HCT116 (cell line): ENCODE measurements around the gene VSNL1. TPM values are rescaled to one million over a fixed set of nuclear protein-coding genes. Genes with fewer than 3 reads are reported as not detected.

Experiments
- ATAC-seq: fragments of 200-7000 bp; cut with Tn5 transposase; 2 replicates; pipeline ENCODE4 v1.9.1; 2020; ENCODE audit warnings: mild to moderate bottlenecking, moderate library complexity
- BruUV-seq: library from RNA; stranded (reverse); fragments of 400-500 nt; replicated peaks from 2 replicates; lab custom pipeline; 2021; lab: Mats Ljungman, UMichigan
- CTCF ChIA-PET: fragments of 300-600 bp; sonication (Branson Sonifier 250); formaldehyde crosslinking; loops from one replicate; lab custom pipeline; 2021; ENCODE audit warnings: antibody characterized with exemption; lab: Charles Lee
- POLR2A ChIA-PET: fragments of 300-600, 350-600 bp; sonication (Branson Sonifier 250); formaldehyde crosslinking; loops from one replicate; lab custom pipeline; 2021; ENCODE audit warnings: antibody characterized with exemption; lab: Charles Lee
- RAD21 ChIA-PET, 2 experiments: fragments of 300-600 bp; sonication (Branson Sonifier 250); formaldehyde crosslinking; loops; one replicate each; lab custom pipeline; 2023; ENCODE audit warnings: low total read pairs in 2 of 2; ENCODE audit not compliant: uncharacterized antibody in 2 of 2, unreplicated experiment in 2 of 2, low non-redundant PET in 1 of 2; lab: Charles Lee
- DNase-seq: peaks from one replicate; pipeline ENCODE4 v3.0.0-alpha.2; 2010; ENCODE audit warnings: low read depth, low spot score
- H2AFZ ChIP-seq: fragments of 200-600 bp; shearing (Covaris generic), sonication (generic); 2 replicates; pipeline ENCODE4 v1.6.1; 2017; ENCODE audit warnings: low read depth, mixed run types, mixed read lengths, antibody characterized with exemption, low read length; ENCODE audit not compliant: poor library complexity, severe bottlenecking
- H3K27ac ChIP-seq: 2 replicates; pipeline ENCODE4 v1.5.1; 2012; ENCODE audit warnings: low read depth, low read length
- H3K27me3 ChIP-seq: fragments of 200-600 bp; sonication (generic); 2 replicates; pipeline ENCODE4 v1.6.1; 2016; ENCODE audit warnings: mixed run types, low read length, mixed read lengths; ENCODE audit not compliant: insufficient read depth
- H3K36me3 ChIP-seq, 2 experiments: fragments of 200-500 bp in 1 of 2; fragments of 200-600 bp in 1 of 2; sonication (Bioruptor generic) in 1 of 2; sonication (generic) in 1 of 2; 2 replicates each; pipeline versions ENCODE4 v1.5.1 to v1.6.1; 2014 to 2016; ENCODE audit warnings: low read length in 2 of 2, inconsistent platforms in 1 of 2, mixed read lengths in 1 of 2, mixed run types in 1 of 2; ENCODE audit not compliant: insufficient read depth in 2 of 2, control insufficient read depth in 1 of 2
- H3K4me1 ChIP-seq, 2 experiments: fragments of 200-600 bp in 1 of 2; sonication (generic) in 1 of 2; 2 replicates each; pipeline versions ENCODE4 v1.5.1 to v1.6.1; 2012 to 2017; ENCODE audit warnings: low read length in 2 of 2, inconsistent platforms in 1 of 2, mild to moderate bottlenecking in 1 of 2, mixed read lengths in 1 of 2, mixed run types in 1 of 2, moderate library complexity in 1 of 2; ENCODE audit not compliant: insufficient read depth in 2 of 2, control insufficient read depth in 1 of 2
- H3K4me2 ChIP-seq: fragments of 200-600 bp; sonication (generic); 2 replicates; pipeline ENCODE4 v1.6.1; 2017; ENCODE audit warnings: mixed run types, low read length, mixed read lengths
- H3K4me3 ChIP-seq, 2 experiments: fragments of 200-600 bp in 1 of 2; sonication (generic) in 1 of 2; replicated peaks in 1 of 2; 2 replicates each; pipeline ENCODE4 v1.5.1; 2011 to 2016; ENCODE audit warnings: low read length in 2 of 2, control low read depth in 1 of 2, low read depth in 1 of 2, mild to moderate bottlenecking in 1 of 2, mixed read lengths in 1 of 2, mixed run types in 1 of 2
- H3K79me2 ChIP-seq: fragments of 200-600 bp; sonication (generic); 2 replicates; pipeline ENCODE4 v1.6.1; 2017; ENCODE audit warnings: mild to moderate bottlenecking, mixed run types, low read length, moderate library complexity, mixed read lengths; ENCODE audit not compliant: insufficient read depth
- H3K9ac ChIP-seq: fragments of 200-600 bp; sonication (generic); 2 replicates; pipeline ENCODE4 v1.6.1; 2016; ENCODE audit warnings: low read length, mixed read lengths
- H3K9me2 ChIP-seq: fragments of 200-600 bp; sonication (generic), shearing (Covaris generic); 2 replicates; pipeline ENCODE4 v1.6.1; 2017; ENCODE audit warnings: mixed run types, mild to moderate bottlenecking, moderate library complexity; ENCODE audit not compliant: insufficient read depth
- H3K9me3 ChIP-seq, 2 experiments: fragments of 200-500 bp in 1 of 2; fragments of 200-600 bp in 1 of 2; sonication (Bioruptor generic) in 1 of 2; sonication (generic) in 1 of 2; 2 replicates each; pipeline ENCODE4 v1.6.1; 2014 to 2017; ENCODE audit warnings: low read length in 2 of 2, mixed read lengths in 2 of 2, inconsistent platforms in 1 of 2, low read depth in 1 of 2, mild to moderate bottlenecking in 1 of 2, mixed run types in 1 of 2, moderate library complexity in 1 of 2; ENCODE audit not compliant: control insufficient read depth in 1 of 2, insufficient read depth in 1 of 2
- H4K20me1 ChIP-seq: fragments of 200-600 bp; sonication (generic), shearing (Covaris generic); 2 replicates; pipeline ENCODE4 v1.6.1; 2017; ENCODE audit warnings: mixed run types, mild to moderate bottlenecking, moderate library complexity; ENCODE audit not compliant: insufficient read depth
- CBX3 ChIP-seq: IDR thresholded peaks from 2 replicates; pipeline ENCODE4 v1.6.1; 2012; ENCODE audit warnings: low read depth
- CEBPB ChIP-seq: IDR thresholded peaks from 2 replicates; pipeline ENCODE4 v1.6.1; 2012; ENCODE audit warnings: low read depth
- CTCF ChIP-seq, 3 experiments: fragments of 200-600 bp in 1 of 3; sonication (generic) in 1 of 3; IDR thresholded peaks in 2 of 3; conservative IDR thresholded peaks in 1 of 3; 2 replicates each; pipeline ENCODE4 v1.5.1; 2012 to 2017; ENCODE audit warnings: low read depth in 2 of 3, low read length in 2 of 3, antibody characterized with exemption in 1 of 3, borderline replicate concordance in 1 of 3, control low read depth in 1 of 3, mild to moderate bottlenecking in 1 of 3, mixed read lengths in 1 of 3, mixed run types in 1 of 3, moderate library complexity in 1 of 3; ENCODE audit not compliant: insufficient read depth in 1 of 3
- EGR1 ChIP-seq: IDR thresholded peaks from 2 replicates; pipeline ENCODE4 v1.6.1; 2012; ENCODE audit warnings: low read depth
- ELF1 ChIP-seq: IDR thresholded peaks from 2 replicates; pipeline ENCODE4 v1.6.1; 2012; ENCODE audit warnings: low read depth, borderline replicate concordance
- EZH2 ChIP-seq: fragments of 200-600 bp; sonication (generic); IDR thresholded peaks from 2 replicates; pipeline ENCODE4 v1.6.1; 2017; ENCODE audit warnings: antibody characterized with exemption, mixed run types
- EZH2phosphoT487 ChIP-seq: fragments of 200-600 bp; IDR thresholded peaks from 2 replicates; pipeline ENCODE4 v1.6.1; 2018; ENCODE audit warnings: antibody characterized with exemption, borderline replicate concordance
- FOSL1 ChIP-seq: IDR thresholded peaks from 2 replicates; pipeline ENCODE4 v1.6.1; 2012; ENCODE audit warnings: low read depth
- JUND ChIP-seq: IDR thresholded peaks from 2 replicates; pipeline ENCODE4 v1.6.1; 2012
- MAX ChIP-seq: IDR thresholded peaks from 2 replicates; pipeline ENCODE4 v1.6.1; 2012
- POLR2A ChIP-seq: IDR thresholded peaks from 2 replicates; pipeline ENCODE4 v1.7.0; 2011; ENCODE audit warnings: borderline replicate concordance; ENCODE audit not compliant: insufficient read depth, insufficient read length; ENCODE audit errors: extremely low read depth
- SIN3A ChIP-seq: IDR thresholded peaks from 2 replicates; pipeline ENCODE4 v1.6.1; 2012; ENCODE audit warnings: low read depth
- SP1 ChIP-seq: IDR thresholded peaks from 2 replicates; pipeline ENCODE4 v1.6.1; 2012; ENCODE audit warnings: low read depth
- SRF ChIP-seq: IDR thresholded peaks from 2 replicates; pipeline ENCODE4 v1.6.1; 2012; ENCODE audit warnings: low read depth
- TCF7L2 ChIP-seq: IDR thresholded peaks from 2 replicates; pipeline ENCODE4 v1.7.0; 2011; ENCODE audit warnings: borderline replicate concordance, inconsistent platforms; ENCODE audit not compliant: insufficient read depth, insufficient read length; ENCODE audit errors: extremely low read depth
- YY1 ChIP-seq: IDR thresholded peaks from 2 replicates; pipeline ENCODE4 v1.6.1; 2011; ENCODE audit warnings: low read length, low read depth, moderate library complexity, mild to moderate bottlenecking; ENCODE audit not compliant: insufficient replicate concordance; ENCODE audit errors: extremely low read depth
- ZBTB33 ChIP-seq: IDR thresholded peaks from 2 replicates; pipeline ENCODE4 v1.6.1; 2011; ENCODE audit warnings: mild to moderate bottlenecking, low read length, moderate library complexity; ENCODE audit not compliant: insufficient replicate concordance; ENCODE audit errors: extremely low read depth
- ZFX ChIP-seq: fragments of 450-650 bp; IDR thresholded peaks from 2 replicates; pipeline ENCODE4 v1.6.1; 2017
- intact Hi-C: fragments of 100-400 bp; cut with micrococcal nuclease; formaldehyde crosslinking; loops from 2 replicates; pipeline ENCODE4 v1.10.0; 2022
- total RNA-seq: library from RNA; stranded (reverse); gene quantifications from one replicate; pipeline ENCODE4 v1.2.1, GENCODE V29; 2021; ENCODE audit not compliant: unreplicated experiment
- TF ChIP-seq, protein P1 (sequence below): IDR thresholded peaks from 2 replicates; pipeline ENCODE4 v1.6.1; 2012

VSNL1 gene
- total RNA-seq, 1 experiment from 2014 or later = 4.6 TPM

DNA sequence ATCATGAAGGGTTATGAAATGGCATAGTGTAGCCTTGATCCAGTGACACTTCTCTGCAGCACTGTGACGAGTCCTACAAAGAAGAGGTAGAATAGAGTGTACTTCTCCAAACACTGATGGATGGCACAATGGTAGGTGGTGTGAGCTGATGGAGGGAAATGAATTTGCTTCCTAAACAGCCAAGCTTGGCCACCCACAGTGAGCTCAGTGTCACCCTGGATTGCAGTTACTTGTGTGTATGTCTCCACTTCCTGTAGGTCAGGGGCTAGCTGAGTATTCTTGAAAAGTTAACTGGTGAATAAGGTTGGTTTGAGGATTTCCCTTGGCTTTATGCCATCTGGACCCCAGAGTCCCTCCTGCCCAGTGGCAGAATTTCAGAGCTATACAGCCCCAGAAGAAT lies 75.9 kb downstream of the VSNL1 start:
- H3K4me2 ChIP-seq = peak overlapping the region; percentile 55
- peak overlapping the region; percentile 24 for H3K27ac ChIP-seq
- intact Hi-C loops = no loop called here
- ChIA-PET CTCF (interaction anchor here (1.5 kb wide), 1 partner anchor 55 kb away, joined by 3 read pairs; no protein-coding TSS in a partner anchor), POLR2A (no interaction called here), RAD21 (no interaction called here)
- no peaks in the 10 kb centered on the region for H4K20me1 ChIP-seq
- BruUV-seq = no TSS peak
- H3K9me2 ChIP-seq = no peaks in the 10 kb centered on the region
- DNase-seq = no peak
- no peak overlapping the region for H3K4me3 ChIP-seq
- ATAC-seq = no peak; the same call in 1 of the 2 replicates
- no peaks in the 10 kb centered on the region for H3K36me3 ChIP-seq
- no peak overlapping the region for H2AFZ ChIP-seq
- no peak for TF ChIP-seq JUND
- TF ChIP-seq EGR1 = no peak
- TF ChIP-seq CBX3 = no peak
- no peak for TF ChIP-seq SRF
- no peak for TF ChIP-seq EZH2
- no peak for TF ChIP-seq YY1
- no peak for TF ChIP-seq SIN3A
- no peak for TF ChIP-seq SP1
- TF ChIP-seq ELF1 = no peak
- no peak for TF ChIP-seq CEBPB
- TF ChIP-seq TCF7L2 = no peak
- no peak for TF ChIP-seq ZBTB33
- no peak for TF ChIP-seq CTCF (IDR thresholded peaks at IDR 0.05 in 2 of 3, conservative IDR thresholded peaks at IDR 0.05 in 1 of 3; ENCODE audit: borderline replicate concordance in 1 of 3, insufficient read depth in 1 of 3, low read depth in 2 of 3, low read length in 2 of 3)
- TF ChIP-seq, protein P1, sequence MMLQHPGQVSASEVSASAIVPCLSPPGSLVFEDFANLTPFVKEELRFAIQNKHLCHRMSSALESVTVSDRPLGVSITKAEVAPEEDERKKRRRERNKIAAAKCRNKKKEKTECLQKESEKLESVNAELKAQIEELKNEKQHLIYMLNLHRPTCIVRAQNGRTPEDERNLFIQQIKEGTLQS = no peak
- TF ChIP-seq ZFX = no peak
- no peak for TF ChIP-seq FOSL1
- no peak for TF ChIP-seq EZH2phosphoT487
- no peak for TF ChIP-seq MAX
- TF ChIP-seq POLR2A = no peak
- H3K27me3 ChIP-seq = no peaks in the 10 kb centered on the region
- H3K9me3 ChIP-seq = no peaks in the 10 kb centered on the region
- H3K79me2 ChIP-seq = no peaks in the 10 kb centered on the region
- peak overlapping the region; percentile 3; the same call in 1 of the 2 replicates for H3K9ac ChIP-seq
- H3K4me1 ChIP-seq = peaks cover 0 to 56% of the 10 kb centered on the region in 2 experiments; a peak in 2 of 4 replicates
